Bone marrow (tissue), 2 donors: ENCODE measurements around the gene ALG9.

Source experiments
- DNase-seq, 2 donors: peaks; one replicate each; lab custom pipeline; 2025; lab: John Stamatoyannopoulos, UW

ALG9 gene

DNA sequence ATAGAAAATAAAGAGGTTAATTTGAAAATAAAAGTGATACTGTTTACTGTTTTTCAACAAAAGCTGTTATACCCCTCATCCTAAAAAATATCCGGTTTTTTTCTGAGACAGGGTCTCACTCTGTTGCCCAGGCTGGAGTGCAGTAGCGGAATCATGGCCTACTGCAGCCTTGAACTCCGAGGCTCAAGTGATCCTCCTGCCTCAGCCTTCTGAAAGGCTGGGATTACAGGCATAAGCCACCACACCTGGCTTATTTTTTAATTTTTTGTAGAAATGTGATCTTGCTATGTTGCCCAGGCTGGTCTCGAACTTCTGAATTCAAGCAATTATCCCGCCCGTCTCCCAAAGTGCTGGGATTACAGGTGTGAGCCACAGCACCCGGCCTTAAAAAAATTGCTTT is 35.7 kb downstream of the ALG9 start:
- no peak for DNase-seq

- DNase-seq: no peak
Measured at GRCh38 chr11:111834432-111835163, 36.8 kb downstream of the ALG9 start.

DNA sequence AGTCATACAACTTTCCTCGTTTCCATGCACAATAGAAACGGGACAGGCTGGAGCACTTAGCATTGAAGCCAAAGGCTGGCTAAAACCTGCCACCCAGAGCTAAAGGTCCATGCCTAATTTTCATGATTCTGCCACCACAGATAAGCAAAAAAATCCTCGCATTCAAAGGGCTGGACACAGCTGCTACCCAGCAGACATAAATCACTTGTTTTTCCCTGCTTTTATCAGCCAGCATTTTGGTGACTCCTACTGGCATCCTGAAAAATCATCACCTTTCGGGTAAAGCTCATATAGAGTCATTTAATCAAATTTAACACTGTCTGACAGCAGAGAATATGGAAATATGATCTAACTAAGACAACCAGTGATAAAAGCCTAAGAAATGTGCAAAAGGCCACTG is 37.9 kb downstream of the ALG9 start:
- no peak for DNase-seq

- no peak for DNase-seq
Measured at GRCh38 chr11:111829185-111829968, 42.0 kb downstream of the ALG9 start.

DNA sequence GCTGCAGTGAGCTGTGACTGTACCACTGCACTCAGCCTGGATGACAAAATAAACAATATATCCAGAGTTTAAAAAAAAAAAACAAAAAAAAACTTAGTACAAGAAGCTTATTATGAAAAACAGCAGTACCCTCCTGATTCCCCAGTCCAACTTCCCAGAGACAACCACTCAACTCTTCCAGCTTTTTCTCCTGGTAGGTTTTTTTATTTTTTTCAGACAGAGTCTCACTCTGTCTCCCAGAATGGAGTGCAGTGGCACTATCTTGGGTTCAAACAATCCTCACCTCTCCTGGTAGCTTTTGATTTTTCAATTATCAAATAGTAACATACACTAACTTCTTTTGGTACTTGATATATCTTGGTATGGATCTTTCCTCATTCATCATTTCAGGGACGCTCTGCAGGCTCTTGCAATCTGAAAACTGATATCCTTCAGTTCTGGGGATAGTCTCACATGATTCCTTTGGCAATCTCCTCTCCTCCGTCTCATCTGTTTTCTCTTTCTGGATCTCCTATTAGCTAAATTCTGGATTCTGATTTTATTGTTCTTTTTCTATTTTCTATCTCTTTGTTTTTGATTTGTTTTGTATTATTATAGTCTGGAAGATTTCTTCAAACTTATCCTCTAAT is 44.9 kb downstream of the ALG9 start:
- DNase-seq: no peak

- DNase-seq: no peak
Measured at GRCh38 chr11:111823629-111824028, 47.8 kb downstream of the ALG9 start.

DNA sequence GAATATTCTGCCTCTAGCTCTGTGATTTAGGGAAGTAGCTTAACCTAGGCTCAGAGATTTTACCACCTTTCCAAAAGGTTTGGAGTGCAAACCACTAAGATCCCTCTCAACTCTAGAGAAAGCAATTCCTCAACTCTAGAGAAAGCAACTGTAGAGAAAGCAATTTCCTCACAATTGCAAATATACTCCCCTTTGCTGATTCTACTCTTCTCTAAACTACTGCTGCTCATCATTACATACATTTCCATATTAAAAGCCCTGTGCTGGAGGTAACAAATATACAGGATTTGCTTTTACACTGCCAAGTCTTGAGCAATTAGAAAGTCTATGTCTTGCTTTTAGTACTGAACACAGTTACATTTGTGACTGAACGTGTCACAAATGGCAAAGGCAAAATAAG is 48.2 kb downstream of the ALG9 start:
- DNase-seq: no peak

- no peak for DNase-seq
Measured at GRCh38 chr11:111819829-111820237, 51.5 kb downstream of the ALG9 start.

GRCh38 chr11:111819161-111819828 is 52.1 kb downstream of the ALG9 start:
- peak in 1 of 2 donors; percentile 13 for DNase-seq

GRCh38 chr11:111815489-111815888 is 55.9 kb downstream of the ALG9 start:
- no peak for DNase-seq

- DNase-seq: no peak
Measured at GRCh38 chr11:111814557-111815320, 56.6 kb downstream of the ALG9 start.

DNA sequence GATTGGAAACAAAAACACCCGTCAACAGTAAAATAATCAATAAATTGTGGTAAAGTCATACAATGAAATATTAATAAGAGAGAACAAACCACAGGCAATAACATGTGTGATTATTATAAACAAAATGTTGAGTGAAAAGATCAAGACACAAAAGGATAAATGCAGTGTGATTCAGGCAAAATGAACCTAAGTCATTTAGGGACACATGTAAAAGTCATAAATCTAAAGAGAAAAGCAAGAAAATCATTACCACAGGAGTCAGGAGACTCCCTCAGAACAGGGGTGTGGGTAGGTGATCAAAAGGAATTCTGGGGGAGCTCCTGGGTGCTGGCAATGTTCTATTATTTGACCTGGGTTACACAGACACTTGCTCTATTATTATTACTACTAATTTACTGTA is 57.3 kb downstream of the ALG9 start:
- no peak for DNase-seq

DNA sequence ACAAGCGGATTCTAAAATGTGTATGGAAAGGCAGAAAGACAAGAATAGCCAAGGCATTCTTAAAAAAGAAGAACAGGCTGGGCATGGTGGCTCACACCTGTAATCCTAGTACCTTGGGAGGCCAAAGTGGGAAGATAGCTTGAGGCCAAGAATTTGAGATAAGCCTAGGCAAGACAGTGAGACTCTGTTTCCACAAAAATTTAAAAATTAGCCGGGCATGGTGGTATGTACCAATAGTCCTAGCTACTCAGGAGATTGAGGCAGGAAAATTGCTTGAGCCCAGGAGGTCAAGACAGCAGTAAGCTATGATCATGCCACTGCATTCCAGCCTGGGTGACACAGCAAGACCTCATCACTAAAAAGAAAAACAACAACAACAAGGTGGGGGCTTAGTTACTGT is 59.2 kb downstream of the ALG9 start:
- no peak for DNase-seq

DNA sequence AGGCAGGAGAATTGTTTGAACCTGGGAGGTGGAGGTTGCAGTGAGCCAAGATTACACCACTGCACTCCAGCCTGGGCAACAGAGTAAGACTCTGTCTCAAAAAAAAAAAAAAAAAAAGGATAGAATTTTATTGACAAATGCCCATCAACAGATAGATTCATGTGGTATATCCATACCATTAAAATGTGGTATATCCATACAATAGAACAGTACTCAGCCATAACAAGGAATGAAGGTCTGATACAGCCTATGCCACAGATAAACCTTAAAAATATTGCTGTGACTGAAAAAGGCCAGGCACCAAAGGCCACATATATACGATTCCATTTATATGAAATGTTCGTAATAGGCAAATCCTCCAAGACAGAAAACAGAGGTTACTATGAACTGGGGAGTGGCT is 59.9 kb downstream of the ALG9 start:
- no peak for DNase-seq

- no peak for DNase-seq
Measured at GRCh38 chr11:111808834-111809233, 62.5 kb downstream of the ALG9 start.

GRCh38 chr11:111808063-111808588 is 63.3 kb downstream of the ALG9 start:
- DNase-seq: no peak

- DNase-seq: no peak
Measured at GRCh38 chr11:111807076-111807475, 64.3 kb downstream of the ALG9 start.

DNA sequence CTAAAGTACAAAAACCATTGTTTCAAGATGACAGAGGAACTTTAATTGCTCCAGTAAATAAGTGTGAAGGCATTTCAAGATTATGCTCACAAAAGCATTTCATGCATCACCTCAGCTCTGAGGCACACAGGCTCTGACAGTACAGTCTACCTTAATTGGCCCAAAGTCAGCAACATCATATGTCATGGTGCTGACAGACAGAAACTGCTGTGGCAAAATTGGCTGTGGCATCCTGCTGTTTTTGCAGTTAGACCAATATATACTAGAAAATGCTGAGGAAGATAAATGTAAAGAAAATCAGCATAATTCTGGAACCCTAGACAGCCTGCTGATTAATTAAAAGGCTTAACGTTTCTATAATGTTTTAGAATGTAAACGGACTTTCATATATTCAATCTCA is 70.2 kb downstream of the ALG9 start:
- no peak for DNase-seq

GRCh38 chr11:111798279-111798678 is 73.1 kb downstream of the ALG9 start:
- no peak for DNase-seq

DNA sequence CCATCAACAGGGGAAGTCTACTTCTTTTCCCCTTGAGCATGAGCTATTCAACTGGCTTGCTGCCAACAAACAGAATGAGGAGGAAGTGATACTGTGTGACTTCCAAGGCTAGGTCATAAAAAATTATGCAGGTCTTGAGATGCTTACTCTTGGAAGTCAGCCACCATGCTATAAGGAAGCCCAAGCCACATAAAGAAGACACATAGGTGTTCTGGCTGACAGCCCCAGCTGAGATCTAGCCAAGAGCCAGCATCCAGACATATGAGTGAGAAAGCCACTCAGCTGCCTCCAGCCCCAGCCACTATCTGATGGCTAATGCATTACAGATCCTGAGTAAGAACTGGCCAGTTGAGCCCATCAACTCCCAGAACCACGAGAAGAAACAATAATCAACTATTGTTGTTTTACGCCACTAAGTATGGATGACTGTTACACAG is 74.2 kb downstream of the ALG9 start:
- DNase-seq: peak in 1 of 2 donors; percentile 53

GRCh38 chr11:111796696-111797095 is 74.7 kb downstream of the ALG9 start:
- DNase-seq: peak in 1 of 2 donors; percentile 31
